GM10266 (cell line): ENCODE data around the gene NDUFAF2.
A peak's percentile ranks its signal among the peaks of the same experiment; 100 is the strongest.

Experiments
- DNase-seq: peaks from one replicate; pipeline ENCODE4 v3.0.0; 2012; ENCODE audit errors: extremely low spot score
- TF ChIP-seq, protein P1 (sequence below): IDR thresholded peaks from 2 replicates; pipeline ENCODE4 v1.5.1; 2012; ENCODE audit warnings: mild to moderate bottlenecking, low read depth; ENCODE audit not compliant: control insufficient read depth, insufficient read depth; ENCODE audit errors: missing control alignments

Gene NDUFAF2

DNA sequence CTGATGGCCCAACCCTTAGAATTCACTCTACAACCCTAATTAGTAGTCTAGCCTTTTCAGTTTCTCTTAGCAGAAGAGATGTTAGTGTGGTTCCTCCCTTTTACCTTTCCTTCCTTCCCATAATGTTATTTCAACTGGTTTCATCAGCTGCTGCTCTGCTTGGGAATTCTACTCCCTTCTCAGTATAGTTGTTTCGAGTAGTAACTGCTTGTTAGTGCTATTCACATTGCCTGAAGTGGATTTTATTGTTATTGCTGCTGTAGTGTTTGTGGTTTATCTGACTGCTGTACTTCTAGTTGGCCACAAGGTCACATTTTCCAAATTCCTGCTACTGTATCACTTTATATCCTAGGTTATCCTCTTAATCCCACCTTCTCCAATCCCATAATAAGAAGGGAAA is 187.6 kb downstream of the NDUFAF2 start:
- TF ChIP-seq, protein P1, sequence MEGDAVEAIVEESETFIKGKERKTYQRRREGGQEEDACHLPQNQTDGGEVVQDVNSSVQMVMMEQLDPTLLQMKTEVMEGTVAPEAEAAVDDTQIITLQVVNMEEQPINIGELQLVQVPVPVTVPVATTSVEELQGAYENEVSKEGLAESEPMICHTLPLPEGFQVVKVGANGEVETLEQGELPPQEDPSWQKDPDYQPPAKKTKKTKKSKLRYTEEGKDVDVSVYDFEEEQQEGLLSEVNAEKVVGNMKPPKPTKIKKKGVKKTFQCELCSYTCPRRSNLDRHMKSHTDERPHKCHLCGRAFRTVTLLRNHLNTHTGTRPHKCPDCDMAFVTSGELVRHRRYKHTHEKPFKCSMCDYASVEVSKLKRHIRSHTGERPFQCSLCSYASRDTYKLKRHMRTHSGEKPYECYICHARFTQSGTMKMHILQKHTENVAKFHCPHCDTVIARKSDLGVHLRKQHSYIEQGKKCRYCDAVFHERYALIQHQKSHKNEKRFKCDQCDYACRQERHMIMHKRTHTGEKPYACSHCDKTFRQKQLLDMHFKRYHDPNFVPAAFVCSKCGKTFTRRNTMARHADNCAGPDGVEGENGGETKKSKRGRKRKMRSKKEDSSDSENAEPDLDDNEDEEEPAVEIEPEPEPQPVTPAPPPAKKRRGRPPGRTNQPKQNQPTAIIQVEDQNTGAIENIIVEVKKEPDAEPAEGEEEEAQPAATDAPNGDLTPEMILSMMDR = no peak
- DNase-seq = no peak

DNA sequence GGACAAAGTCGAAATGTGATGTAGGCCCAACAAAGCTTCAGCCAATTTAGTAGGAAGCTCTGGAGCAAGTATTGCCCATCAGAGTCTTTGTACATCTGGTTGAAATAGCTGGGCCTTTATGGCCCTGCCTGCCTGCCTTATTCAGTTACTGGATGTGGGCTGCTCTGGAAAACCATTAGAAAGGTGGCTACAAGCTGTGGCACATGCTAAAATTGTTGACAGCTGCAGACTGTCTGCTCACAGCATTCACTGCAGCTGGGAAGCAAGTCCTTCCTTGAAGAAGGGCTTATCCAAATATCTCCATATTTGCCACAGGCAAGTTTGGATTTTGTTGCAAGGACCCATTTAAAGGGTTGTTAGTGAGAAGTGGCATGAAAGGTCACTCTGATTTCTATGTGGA is 192.8 kb downstream of the NDUFAF2 start:
- TF ChIP-seq, protein P1 = no peak
- no peak for DNase-seq

DNA sequence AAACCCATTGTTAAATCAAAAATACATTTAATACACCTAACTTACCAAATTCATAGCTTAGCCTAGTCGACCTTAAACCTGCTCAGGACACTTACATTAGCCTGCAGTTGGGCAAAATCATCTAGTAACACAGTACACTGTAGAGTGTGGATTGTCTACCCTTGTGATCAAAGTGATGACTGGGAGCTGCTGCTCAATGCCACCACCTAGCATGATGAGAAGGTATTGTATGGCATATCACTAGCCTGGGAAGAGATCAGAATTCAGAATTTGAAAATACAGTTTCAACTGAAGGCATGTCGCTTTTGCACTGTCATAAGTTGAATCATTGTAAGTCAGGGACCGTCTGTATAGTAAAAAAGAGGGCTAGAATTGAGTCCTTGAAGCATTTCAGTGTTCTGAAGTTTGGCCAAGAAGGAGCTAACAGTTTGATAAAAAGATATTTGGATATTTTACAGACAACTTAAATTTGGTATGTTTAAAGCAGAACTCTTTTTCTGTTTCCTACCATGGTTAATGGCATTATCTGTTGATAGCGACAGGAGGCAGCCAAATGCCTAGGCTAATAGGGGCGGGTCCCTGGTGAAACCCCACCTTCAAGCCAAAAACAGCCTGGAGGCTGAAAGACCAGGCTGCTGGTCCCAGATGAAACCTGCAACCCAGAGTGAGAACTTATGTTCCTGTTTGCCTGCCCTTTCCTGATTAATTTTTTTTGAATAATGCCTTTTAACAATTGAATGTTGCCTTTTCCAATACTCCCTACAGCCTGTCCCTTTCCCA is 194.3 kb downstream of the NDUFAF2 start:
- no peak for DNase-seq
- TF ChIP-seq, protein P1 = peak; percentile 27

DNA sequence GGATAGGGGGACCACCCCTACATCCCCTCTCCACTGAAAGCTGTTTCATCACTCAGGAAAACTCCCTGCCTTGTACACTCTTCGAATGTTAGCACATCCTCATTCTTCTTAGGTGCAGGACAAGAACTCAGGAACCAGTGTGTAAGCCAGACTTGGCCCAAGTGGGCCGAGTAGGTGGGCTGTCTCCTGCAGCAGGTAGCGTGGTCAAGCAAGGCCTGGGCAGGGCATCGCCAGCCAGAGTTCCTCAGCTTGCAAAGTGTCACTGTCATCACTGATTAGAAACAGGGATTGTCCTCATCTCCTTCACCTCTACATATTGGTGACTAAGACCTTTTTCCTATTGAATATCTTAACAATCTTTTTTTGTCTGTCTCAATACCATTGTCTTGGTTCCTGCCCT is 194.9 kb downstream of the NDUFAF2 start:
- DNase-seq = no peak
- TF ChIP-seq, protein P1 = no peak

DNA sequence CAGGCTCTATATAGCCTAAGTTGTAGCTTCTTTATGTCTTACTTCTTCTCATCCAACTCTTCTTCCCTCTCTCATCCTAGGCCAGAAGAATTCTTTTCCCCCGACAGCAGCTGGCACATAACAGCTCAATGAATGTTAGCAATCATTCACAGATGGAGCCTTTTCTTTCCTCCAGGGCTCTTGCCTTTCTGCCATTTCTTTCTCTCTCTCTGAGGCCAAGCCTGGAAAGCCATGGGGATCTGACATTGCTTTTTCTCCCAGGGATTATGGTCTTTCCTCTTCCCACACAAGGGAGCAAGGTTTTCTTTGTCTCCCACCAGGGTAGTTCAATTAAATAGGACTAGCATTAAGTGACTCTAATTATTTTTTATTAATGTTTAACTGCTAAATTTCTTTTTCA is 196.8 kb downstream of the NDUFAF2 start:
- TF ChIP-seq, protein P1 = no peak
- no peak for DNase-seq

DNA sequence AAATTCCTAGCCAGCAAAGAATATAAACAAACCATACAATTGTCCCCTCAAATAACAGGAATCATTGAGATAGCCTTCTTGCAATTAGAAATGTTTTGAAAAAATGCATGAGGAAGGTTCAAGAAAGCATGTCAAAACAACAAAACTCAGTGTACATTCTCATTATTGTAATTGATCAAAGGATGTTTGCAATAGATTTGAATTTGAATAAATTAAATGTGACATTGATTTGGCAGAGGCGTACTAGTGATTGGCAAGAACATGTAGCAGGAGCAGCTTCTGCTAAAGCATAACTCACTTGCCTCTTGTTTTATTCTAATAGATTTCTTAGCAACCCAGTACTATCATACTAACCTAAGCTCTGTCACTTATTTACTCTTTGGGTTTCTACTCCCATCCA is 197.4 kb downstream of the NDUFAF2 start:
- no peak for DNase-seq
- TF ChIP-seq, protein P1 = no peak

DNA sequence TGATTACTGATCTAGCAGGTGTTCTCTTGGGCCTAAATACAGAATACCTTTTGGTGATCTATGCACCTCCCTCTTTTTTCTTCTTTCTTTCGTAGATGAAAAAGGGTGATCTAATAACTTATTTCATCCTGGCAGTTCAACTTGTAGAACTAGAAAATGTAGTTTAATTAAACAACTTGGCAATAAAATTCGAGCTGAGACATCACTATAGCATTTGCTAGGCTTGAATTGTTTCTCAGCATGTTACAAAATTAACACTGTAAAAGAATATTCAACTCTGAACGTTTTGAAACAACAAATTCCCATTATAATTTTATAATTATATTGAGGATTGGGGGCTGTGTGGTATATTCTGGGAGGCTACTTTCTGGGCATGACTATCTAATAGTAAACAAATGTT is 197.8 kb downstream of the NDUFAF2 start:
- TF ChIP-seq, protein P1 = no peak
- no peak for DNase-seq
